Esophagus muscularis mucosa (tissue), 4 donors: ENCODE data around the gene KLK13.

Experiments
- CTCF ChIP-seq, 3 experiments: fragments of 200-600 bp in 2 of 3; fragments of 450-650 bp in 1 of 3; sonication (generic) in 2 of 3; IDR thresholded peaks; one replicate each; pipeline ENCODE4 v1.5.1; 2017 to 2019; ENCODE audit warnings: antibody characterized with exemption in 3 of 3, mild to moderate bottlenecking in 2 of 3, moderate library complexity in 1 of 3
- EP300 ChIP-seq: sonication (generic); formaldehyde crosslinking; IDR thresholded peaks from one replicate; pipeline ENCODE4 v1.6.1; 2017; ENCODE audit warnings: antibody characterized with exemption
- POLR2A ChIP-seq: fragments of 450-650 bp; IDR thresholded peaks from one replicate; pipeline ENCODE4 v1.6.1; 2017; ENCODE audit warnings: antibody characterized with exemption, moderate library complexity, mild to moderate bottlenecking, low read depth

GRCh38 chr19:51007488-51007887 is 57.4 kb downstream of the KLK13 start:
- TF ChIP-seq CTCF (IDR thresholded peaks at IDR 0.05) (no peak), POLR2A (no peak), EP300 (no peak)
